Breast epithelium (tissue), 3 donors: Measurements from ENCODE around the gene NAT16.

Experiments
- POLR2A ChIP-seq: fragments of 450-650 bp; IDR thresholded peaks from one replicate; pipeline ENCODE4 v1.6.1; 2016; ENCODE audit warnings: antibody characterized with exemption, mild to moderate bottlenecking, moderate library complexity
- TF ChIP-seq, protein P1 (sequence below), 3 donors: fragments of 450-650 bp; IDR thresholded peaks; one replicate each; pipeline ENCODE4 v1.5.1; 2016 to 2017; ENCODE audit warnings: antibody characterized with exemption in 3 of 3, mild to moderate bottlenecking in 3 of 3, moderate library complexity in 3 of 3

DNA sequence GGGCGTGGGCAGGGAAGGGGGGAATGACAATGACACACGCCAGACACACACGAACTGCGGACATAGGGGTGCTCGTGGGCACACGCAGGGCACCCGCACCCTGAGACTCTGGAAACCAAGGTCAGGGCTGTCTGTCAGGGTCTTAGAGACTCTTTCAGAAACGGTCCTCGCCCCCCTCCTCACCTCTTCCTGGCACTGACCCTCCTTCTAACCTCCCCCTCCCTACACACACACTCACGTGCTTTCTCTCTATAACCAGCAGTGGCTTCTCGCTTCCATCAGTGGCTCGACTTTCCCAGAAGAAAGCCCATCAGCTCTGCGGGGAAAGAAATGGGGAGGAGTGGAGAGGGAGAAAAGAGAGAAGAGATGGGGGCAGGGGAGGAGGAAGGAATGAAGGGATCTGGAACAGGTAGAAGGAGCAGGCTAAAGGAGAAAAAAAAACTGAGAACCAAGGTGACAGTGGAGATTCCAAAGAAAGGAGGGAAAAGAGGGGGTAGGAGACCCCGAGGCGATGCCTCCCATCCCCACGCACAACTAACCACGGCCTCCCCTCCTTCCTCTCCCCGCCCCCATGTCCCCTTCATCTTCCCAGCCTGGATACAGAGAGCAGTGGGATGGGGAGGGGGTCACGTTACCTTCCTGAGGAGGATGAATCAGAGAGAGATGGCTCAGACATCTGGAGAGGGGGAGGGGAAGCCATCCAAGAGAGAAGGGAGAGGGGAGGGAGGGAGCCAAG is 13.0 kb downstream of the NAT16 start:
- no peak for TF ChIP-seq POLR2A
- TF ChIP-seq, protein P1, sequence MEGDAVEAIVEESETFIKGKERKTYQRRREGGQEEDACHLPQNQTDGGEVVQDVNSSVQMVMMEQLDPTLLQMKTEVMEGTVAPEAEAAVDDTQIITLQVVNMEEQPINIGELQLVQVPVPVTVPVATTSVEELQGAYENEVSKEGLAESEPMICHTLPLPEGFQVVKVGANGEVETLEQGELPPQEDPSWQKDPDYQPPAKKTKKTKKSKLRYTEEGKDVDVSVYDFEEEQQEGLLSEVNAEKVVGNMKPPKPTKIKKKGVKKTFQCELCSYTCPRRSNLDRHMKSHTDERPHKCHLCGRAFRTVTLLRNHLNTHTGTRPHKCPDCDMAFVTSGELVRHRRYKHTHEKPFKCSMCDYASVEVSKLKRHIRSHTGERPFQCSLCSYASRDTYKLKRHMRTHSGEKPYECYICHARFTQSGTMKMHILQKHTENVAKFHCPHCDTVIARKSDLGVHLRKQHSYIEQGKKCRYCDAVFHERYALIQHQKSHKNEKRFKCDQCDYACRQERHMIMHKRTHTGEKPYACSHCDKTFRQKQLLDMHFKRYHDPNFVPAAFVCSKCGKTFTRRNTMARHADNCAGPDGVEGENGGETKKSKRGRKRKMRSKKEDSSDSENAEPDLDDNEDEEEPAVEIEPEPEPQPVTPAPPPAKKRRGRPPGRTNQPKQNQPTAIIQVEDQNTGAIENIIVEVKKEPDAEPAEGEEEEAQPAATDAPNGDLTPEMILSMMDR (IDR thresholded peaks at IDR 0.05) = no peak
